Dendritic cell treated with granulocyte-macrophage colony-stimulating factor and Interleukin-4, amounts not matched to agents 40 ng/mL and 50 ng/mL, for 4 days (primary cell): ENCODE data around the gene MPDU1.

Experiments used
- H3K27ac Mint-ChIP-seq: one replicate; pipeline ENCODE4 v1.8.0; 2022; ENCODE audit warnings: mild to moderate bottlenecking, mixed read lengths
- H3K27me3 Mint-ChIP-seq: one replicate; pipeline ENCODE4 v1.8.0; 2022; ENCODE audit warnings: mild to moderate bottlenecking, mixed read lengths
- H3K36me3 Mint-ChIP-seq: one replicate; pipeline ENCODE4 v1.8.0; 2022; ENCODE audit warnings: low read depth, mixed read lengths
- H3K4me1 Mint-ChIP-seq: one replicate; pipeline ENCODE4 v1.8.0; 2022; ENCODE audit warnings: low read depth, mixed read lengths
- H3K4me3 Mint-ChIP-seq: one replicate; pipeline ENCODE4 v1.8.0; 2022; ENCODE audit warnings: mild to moderate bottlenecking, moderate library complexity, mixed read lengths
- H3K9me3 Mint-ChIP-seq: one replicate; pipeline ENCODE4 v1.8.0; 2022; ENCODE audit warnings: mixed read lengths
- intact Hi-C: fragments of 100-400 bp; cut with micrococcal nuclease; formaldehyde crosslinking; loops from one replicate; pipeline ENCODE4 v1.15.0; 2022

The MPDU1 gene

DNA sequence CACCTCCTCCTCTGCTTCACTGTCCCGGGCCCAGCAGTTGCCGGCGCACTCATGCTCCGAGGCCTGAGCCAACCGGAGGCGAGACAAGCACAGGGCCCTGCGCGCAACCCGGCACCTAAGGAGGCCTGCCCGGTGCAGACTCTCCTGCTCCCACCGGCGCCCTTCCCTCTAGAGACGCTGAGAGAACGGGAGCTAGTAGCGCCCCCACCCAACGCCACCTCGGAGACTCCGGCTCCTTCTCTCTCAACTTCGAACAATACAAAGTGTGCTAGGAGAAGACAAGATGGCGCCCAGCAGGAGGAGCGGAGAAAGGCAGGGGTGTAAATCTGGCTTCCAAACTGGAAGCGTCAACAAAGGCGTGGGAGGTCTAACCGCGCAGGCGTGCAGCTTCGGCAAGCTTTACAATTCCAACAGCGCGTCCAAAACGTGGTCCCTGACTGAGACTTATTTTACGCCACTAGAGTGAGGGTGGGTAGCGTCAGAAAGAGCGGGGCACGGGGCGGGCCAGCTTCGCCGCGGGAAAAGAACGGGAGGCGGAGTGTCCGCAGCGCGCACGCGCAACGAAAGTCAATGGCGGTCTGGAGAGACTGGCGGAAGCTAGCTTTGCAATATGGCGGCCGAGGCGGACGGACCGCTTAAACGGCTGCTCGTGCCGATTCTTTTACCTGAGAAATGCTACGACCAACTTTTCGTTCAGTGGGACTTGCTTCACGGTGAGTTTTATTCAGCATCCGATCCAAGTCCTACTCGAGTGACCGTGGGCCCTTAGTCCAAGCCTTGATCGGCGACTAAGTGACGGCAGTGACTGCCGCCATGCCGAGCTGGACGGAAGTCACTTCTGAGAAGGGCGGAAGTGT is at the start of gene MPDU1:
Gene MPDU1, plus strand, starts transcription at position 600 of the 857 bp plus-strand sequence. Its CDS starts 11 bp downstream, at position 611.
- Mint-ChIP-seq H3K9me3 (no peaks in the 10 kb centered on the region), H3K27ac (peak within 1 kb of the TSS; percentile 92), H3K4me1 (peaks cover 78% of the 10 kb centered on the region), H3K27me3 (no peaks in the 10 kb centered on the region), H3K4me3 (peak within 1 kb of the TSS; percentile 97), H3K36me3 (peaks cover 99% of the 10 kb centered on the region)
- intact Hi-C loops = loop anchor here (5.0 kb wide), 1 partner anchor 259 kb away; no protein-coding TSS in a partner anchor

DNA sequence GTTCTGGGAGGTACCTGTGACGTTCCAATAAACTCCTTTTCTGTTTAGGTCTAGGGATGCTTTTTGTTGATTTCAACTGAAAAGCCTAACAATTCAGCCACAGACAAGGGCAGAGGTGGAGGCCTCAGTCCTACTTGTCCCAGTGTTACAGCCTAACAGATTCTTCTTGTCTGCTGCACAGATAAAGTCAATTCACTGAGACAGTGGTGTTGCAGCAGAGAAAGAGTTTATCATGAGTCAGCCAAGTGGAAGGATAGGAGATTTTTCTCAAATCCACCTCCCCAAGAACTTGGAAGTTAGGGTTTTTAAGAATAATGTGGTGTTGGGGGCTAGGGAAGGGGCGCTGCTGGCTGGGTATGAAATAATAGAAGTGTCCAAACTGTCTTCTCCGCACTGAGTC is 45.6 kb upstream of the MPDU1 start:
- H3K27me3 Mint-ChIP-seq = peaks cover 6% of the 10 kb centered on the region

DNA sequence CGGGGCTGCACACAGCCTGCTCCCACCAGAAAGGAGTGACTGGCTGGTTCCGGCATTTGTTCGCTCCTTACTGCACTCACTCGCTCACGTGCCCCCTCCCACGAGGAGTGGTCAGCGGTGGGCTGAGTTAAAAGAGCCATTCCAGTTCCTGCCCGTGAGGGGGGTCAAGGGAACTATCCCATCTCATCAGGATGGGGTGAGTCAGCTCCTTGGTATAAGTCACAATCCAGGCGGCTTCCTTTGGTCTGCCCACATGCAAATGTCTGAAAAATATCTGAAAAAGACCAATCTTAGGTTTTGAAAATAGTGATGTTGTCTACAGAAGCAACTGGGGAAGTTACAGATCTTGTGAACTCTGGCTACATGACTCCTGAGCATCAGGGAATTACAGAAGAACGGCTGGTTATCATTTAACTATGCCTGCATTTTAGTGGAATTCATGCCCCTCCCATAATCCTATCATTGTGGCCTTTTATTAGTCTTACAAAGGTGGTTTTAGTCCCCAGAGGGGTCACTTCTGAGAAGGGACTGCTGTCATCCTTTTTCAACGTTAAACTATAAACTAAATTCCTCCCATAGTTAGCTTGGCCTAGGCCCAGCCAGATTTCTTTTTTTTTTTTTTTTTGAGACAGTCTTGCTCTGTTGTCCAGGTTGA is 44.6 kb upstream of the MPDU1 start:
- Mint-ChIP-seq H3K4me3 (no peak overlapping the region), H3K36me3 (no peaks in the 10 kb centered on the region), H3K4me1 (no peaks in the 10 kb centered on the region), H3K27me3 (peaks cover 6% of the 10 kb centered on the region), H3K9me3 (peaks cover 19% of the 10 kb centered on the region), H3K27ac (no peak overlapping the region)
- intact Hi-C loops = no loop called here

More for the DNA sequence above, 45.6 kb upstream of the MPDU1 start:
- intact Hi-C loops = no loop called here
- H3K27ac Mint-ChIP-seq = no peak overlapping the region
- H3K36me3 Mint-ChIP-seq = no peaks in the 10 kb centered on the region
- peaks cover 19% of the 10 kb centered on the region for H3K9me3 Mint-ChIP-seq
- no peaks in the 10 kb centered on the region for H3K4me1 Mint-ChIP-seq
- no peak overlapping the region for H3K4me3 Mint-ChIP-seq

DNA sequence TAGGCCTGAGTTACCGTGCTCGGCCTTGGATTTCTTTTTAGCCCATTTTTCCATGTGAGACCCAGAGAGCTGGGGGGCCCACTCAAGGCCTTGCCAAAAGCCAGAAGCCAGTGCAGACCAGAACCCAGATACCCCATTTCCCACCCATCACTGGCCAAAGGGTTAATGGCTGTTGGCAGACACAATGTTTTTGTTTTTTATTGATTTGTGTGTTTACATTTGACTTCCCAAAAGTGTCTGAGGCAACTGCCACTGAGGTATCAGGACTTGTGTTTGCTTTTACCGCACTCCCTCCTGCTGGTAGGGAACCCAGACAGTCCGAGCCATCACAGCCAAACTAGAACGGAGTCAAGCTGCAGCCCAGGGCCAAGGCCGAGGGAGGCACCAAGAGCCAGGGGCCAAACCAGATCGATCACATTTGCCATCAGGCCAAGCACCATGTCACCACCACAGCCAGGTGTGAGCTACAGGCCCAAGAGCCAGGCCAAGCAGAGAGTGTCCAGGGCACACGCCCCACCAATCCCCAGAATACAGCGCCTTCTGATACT is 42.5 kb upstream of the MPDU1 start:
- no peak overlapping the region for H3K27ac Mint-ChIP-seq
- peaks cover 6% of the 10 kb centered on the region for H3K27me3 Mint-ChIP-seq
- H3K9me3 Mint-ChIP-seq = peaks cover 19% of the 10 kb centered on the region
- no peaks in the 10 kb centered on the region for H3K36me3 Mint-ChIP-seq
- H3K4me3 Mint-ChIP-seq = no peak overlapping the region
- no peaks in the 10 kb centered on the region for H3K4me1 Mint-ChIP-seq
- intact Hi-C loops = no loop called here

DNA sequence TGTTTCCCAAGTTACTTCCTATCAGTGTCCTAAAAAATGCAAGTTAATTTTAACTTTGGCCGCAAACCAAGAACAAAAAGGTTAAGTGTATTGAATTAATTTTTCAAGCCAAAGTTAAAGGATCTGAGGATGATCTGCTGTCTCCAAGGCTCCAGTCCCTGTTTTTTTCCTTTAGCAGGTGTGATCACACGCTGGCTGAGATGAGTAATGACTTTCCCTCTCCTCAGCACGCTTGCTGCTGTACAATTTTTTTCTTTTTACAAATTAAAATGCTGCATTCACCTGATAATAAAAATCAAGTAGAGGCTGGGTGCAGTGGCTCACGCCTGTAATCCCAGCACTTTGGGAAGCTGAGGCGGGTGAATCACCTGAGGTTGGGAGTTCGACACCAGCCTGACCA is 38.7 kb upstream of the MPDU1 start:
- H3K4me1 Mint-ChIP-seq = peaks cover 20% of the 10 kb centered on the region
- no peaks in the 10 kb centered on the region for H3K9me3 Mint-ChIP-seq
- H3K36me3 Mint-ChIP-seq = peaks cover 15% of the 10 kb centered on the region
- peaks cover 5% of the 10 kb centered on the region for H3K27me3 Mint-ChIP-seq
- no peak overlapping the region for H3K4me3 Mint-ChIP-seq
- intact Hi-C loops = no loop called here
- no peak overlapping the region for H3K27ac Mint-ChIP-seq

DNA sequence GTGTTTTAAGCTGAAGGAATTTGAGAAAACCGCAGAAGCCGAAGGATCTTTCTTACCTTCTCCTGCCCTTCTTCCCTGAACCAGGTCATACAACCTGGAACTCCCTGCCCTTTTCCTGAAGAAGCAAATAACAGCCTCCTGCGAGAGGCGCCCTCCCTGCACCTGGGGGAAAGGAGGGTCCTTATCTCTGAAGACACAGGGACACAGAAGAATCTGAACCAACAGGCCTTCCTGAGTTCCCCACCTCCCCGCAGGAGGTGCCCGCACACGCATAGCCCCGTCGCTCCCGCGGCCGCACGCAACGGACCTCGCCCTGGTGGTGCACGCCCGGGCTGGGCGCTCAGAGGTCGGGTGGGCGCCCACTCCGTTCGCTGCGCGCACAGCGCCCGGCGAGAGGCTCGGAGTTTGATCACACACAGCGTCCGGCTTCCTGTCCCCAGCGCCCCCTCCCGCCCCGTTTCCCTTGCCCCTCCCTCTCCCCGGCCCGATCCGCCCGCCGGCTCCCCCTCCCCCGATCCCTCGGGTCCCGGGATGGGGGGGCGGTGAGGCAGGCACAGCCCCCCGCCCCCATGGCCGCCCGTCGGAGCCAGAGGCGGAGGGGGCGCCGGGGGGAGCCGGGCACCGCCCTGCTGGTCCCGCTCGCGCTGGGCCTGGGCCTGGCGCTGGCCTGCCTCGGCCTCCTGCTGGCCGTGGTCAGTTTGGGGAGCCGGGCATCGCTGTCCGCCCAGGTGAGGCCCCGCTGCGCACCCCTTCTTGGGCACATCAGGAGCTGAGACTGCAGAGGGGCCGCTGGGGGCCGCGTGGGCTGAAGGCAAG is 34.9 kb upstream of the MPDU1 start, which contains the start of gene TNFSF12:
Gene TNFSF12, plus strand, starts transcription at position 474 of the 816 bp plus-strand sequence. Its CDS starts 96 bp downstream, at position 570.
- intact Hi-C loops = no loop called here
- Mint-ChIP-seq H3K36me3 (peaks cover 37% of the 10 kb centered on the region), H3K4me1 (peaks cover 57% of the 10 kb centered on the region), H3K27ac (peak within 1 kb of the TSS; percentile 86), H3K4me3 (peak within 1 kb of the TSS; percentile 80), H3K9me3 (no peaks in the 10 kb centered on the region), H3K27me3 (peaks cover 5% of the 10 kb centered on the region)

DNA sequence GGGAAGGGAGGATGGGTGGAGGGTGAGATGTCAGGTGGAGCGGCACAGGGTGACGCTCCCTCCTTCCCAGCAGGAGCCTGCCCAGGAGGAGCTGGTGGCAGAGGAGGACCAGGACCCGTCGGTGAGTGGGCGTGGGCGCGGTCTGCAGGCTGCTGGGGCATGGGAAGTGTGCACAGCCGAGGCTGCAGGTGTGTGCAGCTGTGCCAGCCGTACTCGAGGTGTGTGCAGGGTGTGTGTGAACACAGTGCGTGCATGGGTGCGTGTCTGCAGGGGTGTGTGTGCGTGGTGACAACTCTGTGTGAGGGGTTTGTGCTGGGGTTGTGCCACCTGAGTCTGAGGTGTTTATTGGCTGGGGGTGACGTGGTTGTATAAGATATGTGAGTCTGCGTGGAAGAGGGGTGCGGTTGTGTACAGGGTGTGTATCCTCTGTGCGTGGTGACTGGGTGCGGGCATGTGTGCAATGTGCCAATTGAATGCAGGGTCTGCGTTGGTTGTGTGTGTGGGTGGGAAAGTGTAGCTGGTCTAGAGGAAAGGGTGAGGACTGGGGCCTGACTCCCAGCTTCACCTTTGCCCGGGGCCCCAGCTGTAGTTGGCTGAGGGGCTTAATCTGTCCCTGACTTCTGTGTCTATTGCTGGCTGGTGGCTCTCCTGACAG is 34.1 kb upstream of the MPDU1 start:
- Mint-ChIP-seq H3K4me1 (peaks cover 62% of the 10 kb centered on the region), H3K4me3 (peak overlapping the region; percentile 80), H3K36me3 (peaks cover 43% of the 10 kb centered on the region), H3K9me3 (no peaks in the 10 kb centered on the region), H3K27ac (peak overlapping the region; percentile 86), H3K27me3 (peaks cover 5% of the 10 kb centered on the region)
- intact Hi-C loops = no loop called here

DNA sequence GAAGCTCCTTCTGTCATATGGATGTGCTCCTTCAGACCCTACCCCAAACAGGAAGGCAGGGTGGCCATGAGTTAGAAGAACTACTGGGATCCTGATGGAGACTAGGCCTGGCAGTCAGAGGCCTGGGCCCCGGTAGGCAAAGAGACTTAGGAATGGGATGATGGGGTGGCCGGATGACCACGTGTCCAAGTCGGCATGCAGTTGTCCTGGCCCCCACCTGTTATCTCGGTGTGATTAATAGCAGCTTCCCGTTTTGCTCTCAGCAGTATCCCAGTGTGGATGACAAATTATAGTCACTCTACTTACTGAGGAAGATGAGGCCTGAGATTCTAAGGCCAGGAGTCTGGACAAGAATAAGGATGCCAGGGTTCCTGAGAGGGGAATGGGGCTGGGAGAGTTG is 33.3 kb upstream of the MPDU1 start:
- Mint-ChIP-seq H3K27ac (peak overlapping the region; percentile 86), H3K4me1 (peaks cover 71% of the 10 kb centered on the region), H3K36me3 (peaks cover 51% of the 10 kb centered on the region), H3K4me3 (peak overlapping the region; percentile 80), H3K9me3 (no peaks in the 10 kb centered on the region), H3K27me3 (peaks cover 5% of the 10 kb centered on the region)
- intact Hi-C loops = no loop called here

DNA sequence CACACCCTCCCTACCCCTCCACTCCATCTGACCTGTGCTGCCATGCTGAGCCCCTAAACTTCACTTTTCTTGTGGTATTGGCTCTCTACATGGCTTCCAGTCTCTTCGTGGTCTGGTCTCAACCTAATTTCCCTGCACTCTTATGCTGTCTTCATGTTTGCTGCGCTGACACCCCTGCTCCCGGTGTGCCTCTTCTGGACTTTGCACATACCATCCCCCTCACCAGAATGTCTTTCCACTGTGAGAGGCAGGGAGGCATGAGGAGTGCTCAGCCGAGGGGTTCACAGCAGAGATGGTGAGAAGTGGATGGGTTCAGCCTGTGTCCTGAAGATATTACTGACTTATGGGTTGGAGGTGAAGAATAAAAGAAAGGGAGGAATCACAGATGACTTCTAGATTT is 32.3 kb upstream of the MPDU1 start:
- H3K4me3 Mint-ChIP-seq = peak overlapping the region; percentile 22
- intact Hi-C loops = no loop called here
- H3K27me3 Mint-ChIP-seq = peaks cover 5% of the 10 kb centered on the region
- no peaks in the 10 kb centered on the region for H3K9me3 Mint-ChIP-seq
- H3K4me1 Mint-ChIP-seq = peaks cover 81% of the 10 kb centered on the region
- peaks cover 58% of the 10 kb centered on the region for H3K36me3 Mint-ChIP-seq
- peak overlapping the region; percentile 86 for H3K27ac Mint-ChIP-seq

DNA sequence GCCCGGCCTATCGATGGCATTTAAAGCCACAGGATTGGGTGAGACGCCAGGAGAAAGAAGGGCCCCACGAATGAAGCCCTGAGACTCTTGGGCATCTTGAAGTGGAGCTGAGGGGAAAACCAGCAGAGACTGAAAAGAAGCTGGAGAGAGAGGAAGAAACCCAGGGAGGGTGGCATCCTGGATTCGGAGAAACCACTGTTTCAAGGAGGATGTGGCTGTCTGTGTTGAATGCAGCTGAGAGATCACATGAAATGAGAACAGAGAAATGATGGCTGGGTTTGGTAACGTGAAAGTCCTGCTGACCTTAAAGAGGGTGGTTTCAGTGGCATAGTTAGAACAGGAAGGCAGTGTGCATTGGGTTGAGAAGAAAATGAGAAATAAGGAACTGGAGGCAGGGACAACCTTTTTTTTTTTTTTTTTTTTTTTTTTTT is 31.0 kb upstream of the MPDU1 start:
- intact Hi-C loops = no loop called here
- Mint-ChIP-seq H3K9me3 (no peaks in the 10 kb centered on the region), H3K4me3 (peak overlapping the region; percentile 27), H3K36me3 (peaks cover 70% of the 10 kb centered on the region), H3K27me3 (peaks cover 1% of the 10 kb centered on the region), H3K27ac (peak overlapping the region; percentile 86), H3K4me1 (peaks cover 91% of the 10 kb centered on the region)

DNA sequence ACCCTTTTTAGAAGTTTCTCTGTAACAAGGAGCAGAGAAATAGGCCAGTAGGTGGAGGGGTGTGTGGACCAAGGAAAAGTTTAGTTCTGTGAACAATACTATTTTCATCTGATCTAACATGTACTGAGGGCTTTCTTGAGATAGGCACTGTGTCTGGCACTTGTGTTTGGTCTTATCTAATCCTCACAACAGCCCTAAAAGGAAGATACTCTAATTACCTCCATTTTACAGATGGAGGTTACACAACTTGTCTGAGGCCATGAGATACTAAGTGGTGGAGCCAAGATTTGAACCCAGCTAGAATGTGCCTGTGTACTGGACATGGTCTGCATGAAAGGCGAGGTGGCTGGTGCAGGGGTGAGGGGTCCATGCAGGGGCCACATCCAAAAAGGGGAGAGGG is 30.3 kb upstream of the MPDU1 start:
- H3K4me1 Mint-ChIP-seq = peaks cover 90% of the 10 kb centered on the region
- no peaks in the 10 kb centered on the region for H3K9me3 Mint-ChIP-seq
- no peaks in the 10 kb centered on the region for H3K27me3 Mint-ChIP-seq
- intact Hi-C loops = no loop called here
- peak overlapping the region; percentile 44 for H3K4me3 Mint-ChIP-seq
- H3K27ac Mint-ChIP-seq = peak overlapping the region; percentile 86
- peaks cover 74% of the 10 kb centered on the region for H3K36me3 Mint-ChIP-seq

DNA sequence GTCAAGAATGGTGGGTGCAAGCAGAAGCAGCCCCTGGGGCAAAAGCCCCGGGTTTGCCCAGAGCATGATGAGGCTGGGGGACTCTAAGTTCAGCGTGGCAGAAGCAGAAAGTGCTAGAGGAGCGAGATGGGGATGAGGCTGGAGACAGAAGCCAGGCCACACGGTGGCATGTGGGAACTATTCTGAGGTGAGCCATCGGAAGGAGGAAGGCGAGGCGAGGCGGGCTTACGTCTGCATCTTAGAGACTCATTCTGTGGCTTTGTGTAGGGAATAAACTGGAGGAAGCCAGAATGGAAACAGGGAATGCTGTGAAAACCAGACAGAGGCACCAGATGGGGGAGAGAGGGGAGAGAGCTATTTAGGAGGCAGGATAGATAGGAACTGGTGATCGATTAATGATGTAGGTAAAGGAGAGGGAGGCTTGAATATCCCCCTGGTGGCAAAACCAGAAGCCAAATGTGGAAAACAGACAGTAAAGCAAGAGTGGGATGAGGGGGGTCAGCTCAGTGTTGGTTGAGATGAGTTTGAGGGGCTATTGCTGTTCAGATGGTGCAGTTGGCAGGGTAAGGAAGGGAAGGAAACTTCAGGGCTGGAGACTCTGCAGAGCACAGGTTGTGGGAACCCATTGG is 28.2 kb upstream of the MPDU1 start:
- Mint-ChIP-seq H3K4me1 (peaks cover 96% of the 10 kb centered on the region), H3K4me3 (no peak overlapping the region), H3K27ac (peak overlapping the region; percentile 24), H3K36me3 (peaks cover 73% of the 10 kb centered on the region), H3K27me3 (no peaks in the 10 kb centered on the region), H3K9me3 (no peaks in the 10 kb centered on the region)
- intact Hi-C loops = no loop called here

DNA sequence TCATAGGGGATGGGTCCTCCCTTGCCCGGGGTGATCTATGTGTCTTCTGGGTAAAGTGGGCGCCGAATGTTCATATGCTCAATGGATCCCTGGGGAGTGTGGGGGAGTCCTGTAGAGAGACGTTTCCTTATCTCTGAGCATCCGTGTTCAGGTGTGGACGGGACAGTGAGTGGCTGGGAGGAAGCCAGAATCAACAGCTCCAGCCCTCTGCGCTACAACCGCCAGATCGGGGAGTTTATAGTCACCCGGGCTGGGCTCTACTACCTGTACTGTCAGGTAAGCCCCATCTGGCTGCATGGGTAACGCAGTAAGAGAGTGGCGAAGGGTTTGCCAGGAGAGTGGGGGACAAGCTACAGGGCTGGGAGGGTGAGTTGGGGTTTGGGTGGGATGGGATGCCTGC is 27.0 kb upstream of the MPDU1 start:
- Mint-ChIP-seq H3K4me1 (peaks cover 96% of the 10 kb centered on the region), H3K4me3 (no peak overlapping the region), H3K27me3 (no peaks in the 10 kb centered on the region), H3K9me3 (no peaks in the 10 kb centered on the region), H3K27ac (peak overlapping the region; percentile 96), H3K36me3 (peaks cover 73% of the 10 kb centered on the region)
- intact Hi-C loops = no loop called here
